ENCODE measurements around the gene CBFA2T2.
"Not testable (repeated sequence)": the region's sequence is repeated elsewhere in the genome, so short reads cannot be mapped to it uniquely, and the experiment has no call there.

CBFA2T2 gene

GRCh38 chr20:33503564-33503963 lies 13.7 kb downstream of the CBFA2T2 start:
- no peak for DNase-seq (ENCODE audit: low spot score)

- DNase-seq (ENCODE audit: low spot score): no peak
Measured at GRCh38 chr20:33506576-33506975, 16.7 kb downstream of the CBFA2T2 start.

DNA sequence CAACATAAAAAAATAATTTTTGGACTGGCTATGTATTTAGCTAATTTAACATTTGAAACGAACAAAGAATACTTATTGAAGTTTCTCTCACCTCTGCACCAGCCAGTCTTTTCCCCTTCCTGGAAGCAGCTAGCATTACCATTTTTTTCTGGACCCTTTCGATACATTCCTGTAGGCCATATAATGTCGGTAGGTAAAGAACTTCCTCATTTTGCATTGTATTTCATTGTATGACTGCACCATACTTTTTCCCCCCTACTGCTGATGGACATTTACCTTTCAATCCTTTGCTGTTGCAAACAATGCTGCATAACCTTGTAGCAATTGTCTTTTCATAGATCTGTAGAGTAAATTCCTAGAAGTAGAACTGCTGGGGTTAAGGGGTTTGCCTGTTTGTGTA lies 17.6 kb downstream of the CBFA2T2 start:
- no peak for DNase-seq (ENCODE audit: low spot score)

- not testable (repeated sequence) for DNase-seq (ENCODE audit: low spot score)
Measured at GRCh38 chr20:33508015-33508414, 18.1 kb downstream of the CBFA2T2 start.

DNA sequence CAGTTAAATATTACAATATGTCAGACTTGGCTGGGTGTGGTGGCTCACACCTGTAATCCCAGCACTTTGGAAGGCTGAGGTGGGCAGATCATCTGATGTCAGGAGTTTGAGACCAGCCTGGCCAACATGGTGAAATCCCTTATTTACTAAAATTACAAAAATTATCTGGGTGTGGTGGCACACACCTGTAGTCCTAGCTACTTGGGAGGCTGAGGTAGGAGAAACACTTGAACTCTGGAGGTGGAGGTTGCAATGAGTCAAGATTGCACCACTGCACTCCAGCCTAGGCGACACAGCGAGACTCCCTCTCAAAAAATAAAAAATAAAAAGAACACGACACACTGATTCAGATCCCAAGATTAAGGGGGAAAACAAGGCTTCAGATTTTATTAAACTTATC lies 19.2 kb downstream of the CBFA2T2 start:
- not testable (repeated sequence) for DNase-seq (ENCODE audit: low spot score)

- DNase-seq (ENCODE audit: low spot score): not testable (repeated sequence)
Measured at GRCh38 chr20:33511876-33512275, 22.0 kb downstream of the CBFA2T2 start.

DNA sequence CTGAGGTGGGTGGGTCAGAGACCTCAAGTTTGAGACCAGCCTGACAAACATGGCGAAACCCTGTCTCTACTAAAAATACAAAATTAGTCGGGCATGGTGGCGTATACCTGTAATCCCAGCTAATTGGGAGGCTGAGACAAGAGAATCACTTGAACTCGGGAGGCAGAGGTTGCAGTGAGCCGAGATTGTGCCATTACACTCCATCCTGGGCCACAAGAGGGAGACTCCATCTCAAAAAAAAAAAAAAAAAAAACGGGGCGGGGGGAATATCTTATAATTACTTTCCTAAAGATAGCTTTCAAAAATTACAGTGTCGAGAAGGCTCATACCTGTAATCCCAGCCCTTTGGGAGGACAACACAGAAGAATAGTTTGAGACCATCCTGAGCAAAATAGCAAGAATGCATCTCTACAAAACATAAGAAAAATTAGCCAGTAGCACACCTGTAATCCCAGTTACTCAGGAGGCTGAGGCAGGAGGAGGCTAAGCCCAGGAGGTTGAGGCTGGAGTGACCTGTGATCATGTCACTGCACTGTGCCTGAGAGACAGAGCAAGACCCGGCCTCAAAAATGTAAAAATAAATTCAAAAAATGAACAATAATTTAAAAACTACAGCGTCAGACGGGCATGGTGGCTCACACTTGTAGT lies 25.8 kb downstream of the CBFA2T2 start:
- no peak for DNase-seq (ENCODE audit: low spot score)

DNA sequence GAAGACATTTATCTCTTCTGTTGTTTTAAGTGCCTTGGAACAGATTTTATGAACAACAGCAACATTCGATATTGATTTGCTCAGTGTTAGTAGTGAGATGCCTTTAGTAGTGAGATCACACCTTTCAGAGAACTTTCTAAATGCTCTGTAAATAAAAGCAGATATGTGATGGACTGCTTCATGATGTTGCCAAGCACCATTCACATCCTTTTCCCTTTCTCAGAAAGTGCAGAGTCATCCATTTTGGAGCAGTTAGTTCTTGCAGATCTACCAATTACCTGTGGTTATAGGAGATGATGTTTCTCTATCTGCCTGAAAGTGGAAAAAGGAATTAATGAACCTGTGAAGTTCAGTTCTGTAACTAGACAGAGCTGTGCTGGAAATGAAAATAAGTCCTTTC lies 27.0 kb downstream of the CBFA2T2 start:
- no peak for DNase-seq (ENCODE audit: low spot score)

DNA sequence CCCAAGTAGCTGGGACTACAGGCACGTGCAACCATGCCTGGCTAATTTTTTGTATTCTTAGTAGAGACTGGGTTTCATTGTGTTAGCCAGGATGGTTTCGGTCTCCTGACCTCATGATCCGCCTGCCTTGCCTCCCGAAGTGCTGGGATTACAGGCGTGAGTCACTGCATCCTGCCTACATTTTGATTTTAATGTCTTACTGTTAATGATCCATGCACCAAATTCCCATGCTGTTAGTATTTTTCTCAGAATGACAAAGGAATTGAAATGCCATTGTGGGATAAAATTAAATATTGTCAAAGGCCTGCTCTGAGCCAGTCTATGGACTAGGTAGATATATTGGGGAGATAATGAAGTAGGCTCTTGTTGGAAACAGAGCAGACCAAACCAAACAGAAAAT lies 28.2 kb downstream of the CBFA2T2 start:
- no peak for DNase-seq (ENCODE audit: low spot score)

- DNase-seq (ENCODE audit: low spot score): peak; percentile 35
Measured at GRCh38 chr20:33521461-33521860, 31.6 kb downstream of the CBFA2T2 start.

DNA sequence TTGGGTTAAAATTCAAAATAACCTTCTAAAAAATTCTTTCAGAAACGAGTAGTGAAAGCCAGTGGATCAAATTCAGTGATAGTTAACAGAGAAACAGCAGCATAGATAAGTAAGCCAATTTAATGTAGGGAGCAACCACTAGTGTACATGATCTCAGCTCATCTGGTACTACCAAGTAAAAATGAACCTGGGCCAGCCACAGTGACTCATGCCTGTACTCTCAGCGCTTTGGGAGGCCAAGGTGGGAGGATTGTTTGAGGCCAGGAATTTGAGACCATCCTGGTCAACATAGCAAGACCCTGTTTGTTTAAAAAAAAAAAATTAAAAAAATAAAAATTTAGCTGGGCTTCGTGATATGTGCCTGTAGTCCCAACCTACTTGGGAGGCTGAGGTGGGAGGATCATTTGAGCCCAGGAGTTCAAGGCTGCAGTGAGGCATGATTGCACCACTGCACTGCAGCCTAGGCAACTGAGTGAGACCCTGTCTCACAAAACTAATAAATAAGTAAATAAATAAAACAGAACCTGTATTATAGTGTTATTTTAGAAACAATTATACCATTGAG lies 32.4 kb downstream of the CBFA2T2 start:
- DNase-seq (ENCODE audit: low spot score): no peak

DNA sequence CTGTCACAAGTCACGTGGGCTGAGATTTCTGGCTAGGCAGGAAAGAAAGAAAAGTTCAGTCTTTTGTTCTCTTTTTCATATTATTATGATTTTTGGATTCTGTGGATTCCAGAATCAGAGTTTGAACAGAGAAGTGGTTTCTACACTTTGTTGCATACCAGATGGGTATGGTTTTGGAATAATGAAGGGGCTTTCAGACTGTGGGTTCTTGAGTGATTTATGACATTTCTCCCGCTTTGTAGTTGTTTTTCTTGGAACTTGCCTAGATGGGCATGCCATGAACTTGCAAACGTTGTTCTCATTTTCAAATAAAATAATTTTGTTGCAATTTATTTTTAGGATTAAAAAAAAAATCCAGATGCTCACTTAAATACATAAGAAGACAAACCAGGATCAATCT lies 34.4 kb downstream of the CBFA2T2 start:
- DNase-seq (ENCODE audit: low spot score): no peak

- no peak for DNase-seq (ENCODE audit: low spot score)
Measured at GRCh38 chr20:33526769-33527168, 36.9 kb downstream of the CBFA2T2 start.

DNA sequence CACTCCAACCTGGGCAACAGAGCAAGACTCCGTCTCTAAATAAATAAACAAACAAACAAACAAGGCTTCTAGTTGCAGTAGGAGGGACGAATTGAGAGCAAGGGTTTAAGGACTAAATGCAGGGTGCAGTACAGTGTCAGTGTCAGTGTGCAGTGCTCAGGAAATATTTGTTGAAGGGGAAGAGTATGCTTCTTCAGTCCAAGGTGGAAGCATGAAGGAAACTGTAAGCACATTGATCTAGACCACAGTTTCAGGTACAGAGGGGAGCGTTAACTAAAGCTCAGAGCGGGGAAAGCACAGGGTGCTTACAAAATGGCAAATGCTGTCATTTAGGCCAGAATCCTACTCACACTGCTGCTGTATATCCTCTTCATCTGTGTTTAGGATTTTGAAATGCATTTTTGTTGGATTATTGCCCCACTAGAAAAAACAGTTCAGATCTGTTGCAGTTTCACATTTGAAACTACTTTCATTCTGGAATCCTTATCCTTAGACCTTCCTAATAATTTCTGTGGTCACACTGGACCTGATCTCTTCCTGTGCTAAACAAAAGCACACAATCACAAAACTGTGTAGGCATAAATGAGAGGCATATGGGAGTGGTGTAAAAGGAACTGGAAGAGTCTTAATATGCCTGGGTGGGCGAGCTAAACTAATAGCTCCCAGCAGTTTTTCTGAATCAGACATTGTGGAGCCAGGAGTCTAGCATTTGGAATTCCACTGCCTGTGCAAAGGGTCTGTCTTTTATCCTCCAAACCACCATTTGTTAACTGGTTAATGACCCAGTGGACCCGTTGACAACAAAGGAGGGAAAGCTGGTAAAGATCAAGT lies 41.4 kb downstream of the CBFA2T2 start:
- peak; percentile 48 for DNase-seq (ENCODE audit: low spot score)

DNA sequence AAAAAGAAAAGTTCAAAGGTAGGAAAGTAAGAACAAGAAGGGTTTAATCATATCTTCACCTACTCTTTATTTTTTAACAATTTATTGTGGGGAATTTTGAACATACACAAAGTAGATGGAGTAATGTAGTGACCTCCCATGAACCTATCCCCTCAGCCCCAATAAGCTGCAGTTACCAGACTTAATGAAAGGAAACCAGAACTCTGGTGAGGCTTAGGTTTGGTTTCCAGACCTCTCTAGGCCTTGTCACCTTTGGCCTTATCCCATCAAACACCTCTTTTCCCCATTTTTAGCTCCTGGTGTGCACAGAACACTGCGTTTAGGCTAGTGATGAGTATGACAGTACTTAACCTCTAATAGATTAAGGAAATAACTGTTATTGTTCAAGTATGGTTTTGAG lies 42.0 kb downstream of the CBFA2T2 start:
- DNase-seq (ENCODE audit: low spot score): peak; percentile 33

GRCh38 chr20:33532753-33533459 lies 43.0 kb downstream of the CBFA2T2 start:
- DNase-seq (ENCODE audit: low spot score): no peak

- DNase-seq (ENCODE audit: low spot score): not testable (repeated sequence)
Measured at GRCh38 chr20:33535717-33536116, 45.8 kb downstream of the CBFA2T2 start.

- DNase-seq (ENCODE audit: low spot score): no peak
Measured at GRCh38 chr20:33537608-33538007, 47.7 kb downstream of the CBFA2T2 start.

- DNase-seq (ENCODE audit: low spot score): no peak
Measured at GRCh38 chr20:33539129-33539528, 49.2 kb downstream of the CBFA2T2 start.

GRCh38 chr20:33540427-33540826 lies 50.5 kb downstream of the CBFA2T2 start:
- DNase-seq (ENCODE audit: low spot score): no peak

DNA sequence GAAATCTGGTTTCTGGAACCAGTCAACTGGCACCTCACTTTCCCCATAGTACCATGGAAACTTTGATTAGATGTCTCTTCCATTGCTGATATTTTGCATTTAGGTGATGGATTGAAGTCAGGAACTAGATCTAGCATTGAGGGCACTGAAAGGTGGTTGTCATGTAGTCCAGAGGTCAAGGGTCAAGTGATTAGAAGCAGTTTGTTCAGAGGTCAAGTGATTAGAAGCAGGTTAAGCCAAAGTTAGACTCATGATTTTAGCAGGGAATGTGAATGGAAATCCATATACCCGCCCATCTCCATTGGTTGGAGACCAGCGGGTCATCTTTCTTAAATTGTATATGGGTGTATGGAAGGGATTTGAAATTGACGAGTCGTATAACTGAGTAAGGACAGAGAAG lies 51.2 kb downstream of the CBFA2T2 start:
- DNase-seq (ENCODE audit: low spot score): no peak

- DNase-seq (ENCODE audit: low spot score): no peak
Measured at GRCh38 chr20:33541797-33542196, 51.9 kb downstream of the CBFA2T2 start.
